Measurements from ENCODE around the gene RRN3.
"Not testable (repeated sequence)": the region's sequence is repeated elsewhere in the genome, so short reads cannot be mapped to it uniquely, and the experiment has no call there.

RRN3 gene

DNA sequence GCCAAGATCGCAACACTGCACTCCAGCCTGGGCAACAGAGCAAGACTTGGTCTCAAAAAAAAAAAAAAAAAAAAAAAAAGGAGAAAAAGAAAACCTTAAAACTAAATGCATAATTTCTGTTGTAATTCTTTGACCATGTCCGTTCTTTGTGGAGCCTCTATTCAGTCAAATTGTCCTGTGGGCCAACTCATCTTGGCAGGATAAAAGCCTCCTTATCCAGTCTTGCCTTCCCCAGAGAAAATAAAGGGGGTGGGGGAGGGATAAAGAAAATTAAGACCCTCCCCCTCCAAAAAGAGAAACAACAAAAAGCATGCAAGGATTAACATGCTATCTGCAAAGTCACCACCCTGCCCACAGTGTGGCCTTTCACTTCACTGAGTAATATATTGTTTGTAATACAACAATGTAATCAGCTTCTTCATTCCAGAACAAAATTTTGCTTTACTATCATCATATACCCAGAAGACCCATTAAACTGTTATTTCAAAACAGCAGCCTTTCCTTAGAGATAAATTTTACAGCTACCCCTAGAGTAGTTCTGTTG is 5.4 kb upstream of the RRN3 start:
- DNase-seq: not testable (repeated sequence)

DNA sequence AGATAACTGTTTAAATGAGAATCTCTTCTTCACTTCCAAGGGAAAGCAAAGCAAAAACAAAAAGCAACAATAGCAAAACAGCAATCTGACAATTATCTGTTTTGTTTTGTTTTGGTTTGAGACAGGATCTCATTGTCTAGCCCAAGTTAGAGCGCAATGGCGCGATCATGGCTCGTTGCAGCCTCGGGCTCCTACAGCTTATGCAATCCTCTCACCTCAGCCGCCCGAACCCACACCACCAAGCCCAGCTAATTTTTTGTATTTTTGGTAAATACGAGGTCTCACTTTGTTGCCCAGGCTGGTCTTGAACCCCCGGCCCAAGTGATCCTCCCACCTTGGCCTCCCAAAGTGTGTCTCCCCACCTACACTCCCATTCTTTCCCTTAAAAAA is 2.5 kb upstream of the RRN3 start:
- not testable (repeated sequence) for DNase-seq

DNA sequence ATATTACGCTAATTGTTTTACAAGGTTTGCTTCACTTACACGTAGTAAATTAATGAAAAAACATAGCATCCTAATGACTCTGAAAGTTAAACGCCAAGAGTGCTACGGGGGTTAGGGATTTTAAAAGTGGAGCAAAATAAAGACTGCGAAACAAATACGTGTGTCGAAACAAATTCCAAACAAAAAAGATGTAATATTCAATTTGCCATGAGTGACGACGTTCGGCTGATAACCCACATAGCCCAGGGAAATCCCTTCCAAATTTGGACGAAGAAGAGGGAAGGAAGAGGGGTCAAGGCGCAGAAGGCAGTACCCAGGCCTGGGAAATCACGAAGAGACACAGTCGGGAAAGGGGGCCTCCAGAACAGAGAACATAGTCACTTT is 509 bp downstream of the RRN3 start:
- DNase-seq: not testable (repeated sequence)

DNA sequence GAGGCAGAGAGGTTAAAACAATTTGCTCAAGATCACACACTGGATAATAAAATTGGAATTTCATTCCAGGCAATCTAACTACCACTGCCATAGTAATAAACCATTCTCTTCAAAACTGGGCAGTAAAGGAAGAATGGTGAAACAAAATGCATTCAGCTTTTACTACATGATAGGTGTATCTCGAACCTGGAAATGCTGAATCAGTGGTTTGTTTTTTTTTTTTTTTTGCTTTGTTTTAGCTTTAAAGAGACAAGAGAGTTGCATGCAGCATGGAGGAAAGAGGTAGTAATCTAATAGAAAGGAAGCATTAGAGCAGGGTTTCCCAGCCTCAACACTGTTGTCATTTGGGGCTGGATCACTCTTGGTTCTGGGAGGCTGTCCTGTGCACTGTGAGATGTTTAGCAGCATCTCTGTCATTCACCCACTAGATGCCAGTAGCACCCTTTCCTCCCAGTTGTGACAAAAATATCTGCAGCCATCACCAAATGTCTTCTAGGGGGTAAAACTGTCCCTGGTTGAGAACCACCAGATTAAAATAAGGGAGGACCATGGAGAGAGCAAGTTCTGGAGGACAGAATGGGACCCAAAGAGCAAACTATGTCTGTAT is 3.3 kb downstream of the RRN3 start:
- not testable (repeated sequence) for DNase-seq

DNA sequence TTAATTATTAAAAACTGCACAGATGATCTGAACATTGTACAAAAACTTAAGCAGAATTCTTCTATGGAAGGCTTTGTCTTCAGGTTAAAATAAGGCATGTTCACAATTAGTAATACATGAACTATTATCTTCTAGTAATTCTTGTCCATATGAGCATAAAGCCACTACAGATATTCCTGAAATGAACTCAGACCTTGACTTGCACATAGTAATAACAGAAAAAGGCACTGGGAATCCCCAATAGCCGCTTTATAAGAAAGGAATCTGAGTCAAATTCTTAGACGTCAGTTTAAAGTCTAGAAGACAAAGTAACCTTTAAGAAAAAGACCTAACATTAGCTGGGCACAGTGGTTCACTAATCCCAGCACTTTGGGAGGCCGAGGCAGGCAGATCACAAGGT is 11.3 kb downstream of the RRN3 start:
- DNase-seq: not testable (repeated sequence)

DNA sequence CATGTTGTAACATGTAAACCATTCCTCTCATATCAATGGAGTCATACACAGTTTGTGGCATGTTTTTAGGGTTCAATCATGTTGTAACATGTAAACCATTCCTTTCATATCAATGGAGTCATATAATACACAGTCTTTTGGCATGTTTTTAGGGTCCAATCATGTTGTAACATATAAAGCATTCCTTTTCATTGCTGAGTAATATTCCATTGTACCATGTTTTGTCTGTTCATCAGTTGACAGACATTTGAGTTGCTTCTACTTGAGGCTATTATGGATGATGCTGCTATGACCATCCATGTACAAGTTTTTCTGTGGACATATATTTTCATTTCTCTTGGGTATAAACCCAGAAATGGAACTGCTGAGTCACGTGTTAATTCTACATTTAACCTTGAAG is 13.2 kb downstream of the RRN3 start:
- not testable (repeated sequence) for DNase-seq

DNA sequence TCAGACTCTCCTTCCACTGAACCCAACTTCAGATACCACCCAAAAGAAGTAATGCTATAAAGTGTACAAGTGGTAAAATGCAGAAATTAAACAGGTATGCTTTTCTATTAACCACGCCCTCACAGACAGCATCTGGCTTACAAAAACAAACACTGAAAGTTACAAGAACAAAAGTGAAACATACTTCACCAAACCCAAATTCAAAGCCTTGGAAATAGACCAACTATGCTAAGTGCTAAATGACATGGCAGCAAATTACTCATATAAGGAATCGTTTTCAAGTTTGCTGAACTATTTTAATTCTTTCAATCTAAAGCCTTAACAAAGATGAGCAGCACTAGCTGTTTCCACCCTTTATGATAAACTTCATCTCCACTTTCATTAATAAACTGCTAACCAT is 17.9 kb downstream of the RRN3 start:
- DNase-seq: not testable (repeated sequence)

DNA sequence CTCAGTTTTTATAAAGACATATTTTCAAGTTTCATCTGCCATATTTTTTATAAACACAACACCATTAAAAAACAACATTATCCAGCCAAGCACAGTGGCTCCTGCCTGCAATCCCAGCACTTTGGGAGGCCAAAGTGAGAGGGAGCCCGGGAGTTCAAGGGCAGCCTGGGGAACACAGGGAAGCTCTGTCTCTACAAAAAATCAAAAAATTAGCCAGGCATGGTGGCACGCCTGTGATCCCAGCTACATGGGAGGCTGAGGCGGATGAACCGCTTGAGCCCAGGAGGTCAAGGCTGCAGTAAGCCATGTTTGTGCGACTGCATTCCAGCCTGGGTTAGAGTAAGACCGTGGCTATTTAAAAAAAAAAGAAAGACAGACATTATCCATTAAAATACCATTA is 21.0 kb downstream of the RRN3 start:
- no peak for DNase-seq

DNA sequence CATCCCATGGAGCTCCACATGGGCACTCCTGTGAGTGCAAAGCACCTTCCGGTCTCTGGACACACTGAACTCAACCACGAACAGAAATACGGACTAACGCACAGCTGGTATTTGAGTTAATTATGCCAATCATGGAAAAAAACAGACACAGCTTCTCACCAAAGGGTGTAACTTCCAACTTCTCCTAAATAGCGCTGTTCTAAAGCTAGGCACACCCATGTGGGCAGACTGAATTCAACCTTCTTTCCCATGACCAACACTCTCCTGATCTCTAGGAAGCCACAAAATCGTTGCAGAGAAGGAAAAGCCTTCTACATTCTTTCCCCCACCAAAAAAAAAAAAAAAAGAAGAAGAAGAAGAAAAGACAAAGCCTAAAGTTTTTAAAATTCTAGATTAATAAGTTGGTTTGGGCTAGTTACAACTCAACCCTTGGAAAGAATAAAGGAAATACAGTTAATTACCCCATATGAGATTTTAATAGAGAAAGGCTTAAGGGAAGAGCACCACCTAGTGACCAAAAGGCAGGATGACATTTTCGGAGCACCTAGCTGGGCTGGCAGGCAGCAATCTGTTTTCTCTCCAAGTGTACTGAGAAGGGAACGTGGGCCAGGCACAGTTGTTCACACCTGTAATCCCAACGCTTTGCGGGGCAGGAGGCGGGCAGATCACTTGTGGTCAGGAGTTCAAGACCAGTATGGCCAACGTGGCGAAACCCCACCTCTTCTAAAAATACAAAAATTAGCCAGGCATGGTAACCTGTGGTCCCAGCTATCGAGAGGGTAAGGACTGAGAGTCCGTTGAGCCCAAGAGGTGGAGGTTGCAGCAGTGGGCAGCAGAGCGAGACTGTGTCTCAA is 21.9 kb downstream of the RRN3 start:
- not testable (repeated sequence) for DNase-seq

DNA sequence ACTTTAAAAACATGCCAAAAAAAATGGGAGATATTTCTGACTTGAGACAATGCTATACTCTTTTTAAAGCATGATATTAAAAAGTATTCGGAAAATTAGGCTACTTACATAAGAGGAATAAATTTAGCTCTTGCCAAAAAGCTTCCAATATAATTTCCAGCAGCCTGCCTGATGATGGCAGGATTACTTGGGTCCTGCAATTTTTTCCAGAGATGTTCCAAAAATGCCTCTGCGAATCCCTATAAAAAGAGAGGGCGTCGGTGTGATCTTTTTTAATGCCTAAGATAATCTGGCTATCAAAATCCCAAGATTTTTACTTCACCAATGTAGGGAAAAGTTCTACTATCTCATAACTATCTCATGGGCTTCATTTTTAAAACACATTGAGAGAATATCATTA is 23.1 kb downstream of the RRN3 start:
- not testable (repeated sequence) for DNase-seq

DNA sequence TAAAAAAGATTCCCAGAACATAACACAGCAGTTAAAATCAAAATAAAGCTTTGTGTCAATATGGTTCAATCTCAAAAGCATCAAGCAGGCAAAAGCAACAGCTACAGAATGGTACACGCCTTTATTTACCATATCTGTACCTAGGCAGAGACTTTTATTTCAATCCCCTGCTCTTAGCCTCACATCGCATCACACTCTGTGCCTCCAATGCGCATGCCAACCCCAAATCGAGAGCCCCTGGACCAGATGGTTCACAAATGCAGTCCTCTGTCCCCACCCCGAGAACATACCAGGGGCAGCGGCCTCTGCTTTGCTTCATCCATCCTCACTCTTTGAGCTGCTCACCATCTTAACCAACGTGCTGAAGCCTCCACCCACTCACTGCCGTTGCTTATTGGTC is 27.4 kb downstream of the RRN3 start:
- DNase-seq: not testable (repeated sequence)

DNA sequence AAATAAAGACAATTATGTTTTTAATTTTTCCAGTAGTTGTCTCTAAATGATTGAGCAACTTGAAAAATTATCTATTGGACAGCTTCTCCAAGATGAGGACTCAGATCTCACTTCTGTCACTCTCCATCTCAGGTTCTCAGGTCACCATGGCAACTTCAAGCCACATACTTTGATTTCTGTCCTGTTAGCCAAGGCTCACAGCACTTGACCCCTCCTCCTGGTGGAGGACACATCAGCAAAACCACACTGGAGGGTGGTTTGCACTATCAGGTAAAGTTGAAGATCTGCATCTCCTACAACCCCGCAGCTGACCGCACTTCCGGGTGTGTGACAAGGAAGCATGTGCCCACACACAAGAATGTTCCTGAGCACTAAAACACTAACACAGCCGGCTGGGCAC is 28.1 kb downstream of the RRN3 start:
- DNase-seq: not testable (repeated sequence)

DNA sequence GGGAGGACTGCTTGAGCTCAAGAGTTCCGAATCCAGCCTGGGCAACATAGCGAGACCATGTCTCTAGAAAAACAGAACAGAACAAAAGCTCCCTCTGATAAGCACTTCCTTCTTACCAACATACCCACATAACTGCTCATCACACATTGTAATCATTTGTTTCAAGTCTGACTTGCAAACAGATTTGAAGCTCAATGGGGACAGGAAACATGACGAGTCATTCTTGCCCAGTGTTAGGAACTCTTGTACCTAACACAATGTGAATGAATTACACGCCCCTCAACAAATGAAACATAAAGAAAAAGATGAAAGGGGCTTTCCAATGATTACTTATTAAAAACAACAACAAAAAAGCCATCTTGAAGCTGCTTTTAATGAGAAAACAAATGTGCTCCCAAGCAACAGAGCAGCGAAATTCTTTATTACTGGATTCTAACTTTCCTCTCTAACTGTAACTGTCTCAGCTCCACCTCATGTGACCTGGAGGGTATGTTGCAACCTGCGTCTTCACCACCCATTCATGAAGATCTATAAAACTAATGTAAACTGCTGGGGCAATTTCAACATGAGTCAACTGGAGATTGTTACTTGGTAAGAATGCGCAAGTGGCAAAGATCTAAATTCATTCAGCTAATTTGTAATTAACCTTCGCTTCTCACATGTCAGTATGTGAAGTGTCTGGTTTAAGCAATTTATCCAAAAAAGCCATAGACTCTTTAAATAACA is 31.8 kb downstream of the RRN3 start:
- not testable (repeated sequence) for DNase-seq

DNA sequence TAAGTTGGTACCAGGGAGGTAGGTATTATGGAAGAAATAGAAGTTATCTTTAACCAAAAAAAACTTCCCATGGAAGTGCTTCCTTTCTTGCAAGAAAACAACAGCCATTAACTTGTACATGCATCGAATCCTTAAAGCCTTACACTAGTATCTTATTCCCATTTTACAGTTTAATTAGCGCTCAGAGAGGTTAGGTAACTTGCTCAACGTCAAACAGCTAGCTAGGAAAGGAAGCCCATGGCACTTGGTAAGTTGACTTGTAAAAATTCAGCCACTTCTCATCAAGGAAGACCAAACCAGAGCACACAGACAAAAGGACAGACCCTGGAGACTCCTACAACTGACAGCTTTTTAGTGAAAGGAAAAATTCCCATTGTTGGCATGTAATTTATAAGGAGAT is 34.7 kb downstream of the RRN3 start:
- DNase-seq: no peak

DNA sequence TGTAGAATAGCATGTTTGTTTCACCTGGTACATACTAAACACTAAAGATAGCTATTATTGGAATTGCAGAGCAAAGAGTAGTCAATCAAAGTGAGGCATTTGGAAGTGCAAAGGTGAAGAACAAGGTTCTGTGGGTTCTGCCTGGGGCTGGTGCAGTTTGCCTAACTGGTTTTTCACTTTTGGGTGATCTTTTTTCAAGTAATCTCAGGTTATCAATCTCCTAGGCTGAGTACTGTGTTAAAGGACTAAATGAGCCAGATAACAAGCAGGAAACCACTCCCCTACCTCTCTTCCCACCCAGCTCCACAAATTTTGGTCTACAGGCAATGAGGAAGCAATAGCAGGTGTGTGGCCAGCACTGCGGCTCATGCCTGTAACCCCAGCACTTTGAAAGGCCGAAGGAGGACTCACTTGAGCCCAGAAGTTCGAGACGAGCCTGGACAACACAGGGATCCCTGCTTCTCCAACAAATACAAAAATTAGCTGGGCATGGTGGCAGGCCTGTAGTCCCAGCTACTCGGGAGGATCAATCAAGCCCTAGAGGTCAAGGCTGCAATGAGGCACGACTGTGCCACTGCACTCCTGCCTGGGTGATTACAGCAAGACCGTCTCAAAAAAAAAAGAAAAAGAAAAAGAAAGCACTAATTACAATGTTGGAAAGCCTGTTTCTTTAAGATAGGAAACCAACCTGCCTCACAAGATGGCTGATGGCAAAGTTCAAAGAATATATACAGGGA is 36.2 kb downstream of the RRN3 start:
- no peak for DNase-seq

DNA sequence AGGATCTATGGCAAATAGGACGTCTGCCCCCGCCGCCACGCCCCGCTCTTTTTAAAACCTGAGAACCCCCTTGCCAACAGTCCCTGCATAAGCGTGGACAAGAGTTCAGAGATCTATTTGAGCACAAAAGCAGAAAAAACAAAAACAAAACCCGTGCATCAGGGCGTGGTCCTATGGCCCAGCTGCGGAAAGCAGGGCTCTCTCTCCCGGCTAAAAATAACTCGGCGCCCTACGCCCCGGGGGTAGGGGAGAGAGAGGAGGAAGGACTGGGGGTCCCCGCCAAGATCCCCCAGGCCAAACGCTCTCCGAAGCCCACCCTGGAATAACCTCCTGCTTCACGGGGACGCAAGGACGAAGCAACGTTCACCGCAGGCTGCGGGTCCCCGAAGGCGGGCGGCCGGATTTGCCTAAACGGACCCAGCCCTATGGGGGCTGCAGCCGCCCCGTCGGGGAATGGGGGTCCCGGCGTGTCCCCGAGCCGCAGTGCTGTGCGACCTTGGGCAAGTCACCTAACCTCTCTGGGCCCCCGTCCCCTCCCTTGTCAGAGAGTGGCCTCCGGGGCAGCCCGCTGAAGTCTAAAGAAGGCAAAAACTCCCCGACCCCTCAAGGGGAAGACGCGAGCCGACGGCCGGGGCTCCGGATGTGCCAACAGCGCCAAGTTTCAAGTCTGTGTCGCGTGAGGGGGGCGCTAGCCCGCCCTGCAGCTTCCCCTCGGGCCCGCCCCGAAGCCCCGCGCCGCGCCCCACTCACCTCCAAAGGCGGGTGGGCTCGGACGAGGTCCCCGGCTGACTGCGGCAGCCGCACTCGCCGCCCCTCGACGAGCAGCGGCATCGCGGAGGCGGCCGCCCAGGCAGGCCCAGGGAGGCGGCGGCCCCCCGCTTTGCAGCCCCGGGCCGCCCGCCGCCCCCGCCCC is 38.7 kb downstream of the RRN3 start:
- DNase-seq: peak; percentile 58

DNA sequence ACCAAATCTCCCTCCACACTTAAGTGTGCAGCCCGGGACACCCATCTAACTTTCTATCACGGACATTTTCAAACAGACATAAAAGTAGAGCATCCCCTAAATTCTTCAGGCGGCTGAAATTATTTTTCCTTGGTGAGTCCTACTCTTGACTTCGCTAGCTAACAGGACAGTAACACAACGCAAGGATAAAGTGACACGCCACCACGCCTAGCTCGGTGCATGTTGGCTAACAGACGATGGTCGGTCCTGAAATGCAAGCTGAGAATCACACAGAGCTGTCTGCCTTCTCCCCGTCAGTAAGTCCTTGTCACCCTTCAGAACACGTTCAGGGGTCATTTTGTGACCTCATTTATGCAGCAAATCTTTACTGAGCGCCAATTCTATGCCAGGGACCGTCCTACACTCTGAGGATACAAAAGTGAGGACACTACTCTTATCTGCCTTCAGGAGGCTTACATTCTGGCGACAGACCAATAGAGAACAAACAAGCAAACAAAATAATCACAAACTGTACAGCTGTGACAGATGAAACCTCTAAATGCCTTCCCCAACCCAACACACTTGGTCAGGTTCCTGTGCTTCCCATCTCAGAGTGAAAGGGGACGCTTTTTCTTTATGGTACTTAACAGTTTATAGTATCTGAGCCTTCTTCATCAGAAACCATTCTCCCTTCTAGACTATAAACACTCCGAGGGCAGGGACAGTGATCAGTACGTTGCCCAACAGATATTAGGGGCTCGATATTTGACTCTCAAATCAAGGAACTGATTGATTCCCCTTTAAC is 39.5 kb downstream of the RRN3 start:
- no peak for DNase-seq

DNA sequence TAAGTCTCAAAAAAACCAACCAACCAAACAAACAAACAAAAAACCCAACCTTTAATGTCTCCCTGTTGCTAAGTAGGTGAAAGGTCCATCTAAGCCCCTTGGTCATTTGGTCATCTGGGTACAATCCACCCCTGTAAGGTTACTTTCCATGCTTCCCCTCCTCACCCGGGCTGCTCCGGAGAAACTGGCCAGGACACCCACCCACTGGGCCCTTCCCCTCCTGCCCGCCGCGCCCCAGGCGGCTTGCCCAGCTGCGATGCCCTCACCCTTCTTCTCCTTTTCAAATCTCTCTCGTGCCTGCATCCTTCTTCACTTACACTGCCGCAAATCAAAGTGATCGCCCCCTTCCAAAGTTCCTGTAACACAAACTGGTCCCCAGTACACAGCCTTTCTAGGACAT is 40.2 kb downstream of the RRN3 start:
- no peak for DNase-seq

DNA sequence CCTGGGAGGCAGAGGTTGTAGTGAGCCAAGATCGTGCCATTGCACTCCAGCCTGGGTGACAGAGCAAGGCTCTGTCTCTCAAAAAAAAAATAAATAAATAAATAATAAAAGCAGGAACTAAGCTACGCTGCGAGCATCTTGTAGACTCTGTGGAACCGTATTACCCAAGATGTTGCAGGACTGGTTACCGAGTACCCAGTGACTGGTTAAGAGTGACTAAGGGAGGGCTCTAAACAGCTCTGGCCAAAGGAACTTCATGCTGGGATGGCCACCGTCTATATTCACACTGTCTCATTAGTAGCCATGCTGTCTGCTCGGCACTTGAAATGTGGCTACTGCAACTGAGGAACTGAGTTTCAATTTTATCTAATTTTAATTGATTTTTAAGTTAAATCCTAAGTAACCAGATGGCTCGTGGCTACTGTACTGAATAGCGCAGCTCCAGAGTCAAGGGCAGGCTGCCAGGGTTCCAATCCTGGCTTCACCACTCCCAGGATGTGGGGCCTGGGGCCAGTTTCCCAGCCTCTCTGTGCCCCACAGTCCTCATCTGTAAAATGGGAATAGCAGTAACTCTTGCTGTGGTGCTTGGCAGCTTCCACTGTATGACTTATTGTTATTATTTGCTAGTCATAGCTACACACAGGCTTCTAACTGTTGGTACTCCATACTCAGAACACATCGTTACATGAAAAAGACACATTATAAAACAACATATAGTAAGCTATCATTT is 41.2 kb downstream of the RRN3 start:
- no peak for DNase-seq

DNA sequence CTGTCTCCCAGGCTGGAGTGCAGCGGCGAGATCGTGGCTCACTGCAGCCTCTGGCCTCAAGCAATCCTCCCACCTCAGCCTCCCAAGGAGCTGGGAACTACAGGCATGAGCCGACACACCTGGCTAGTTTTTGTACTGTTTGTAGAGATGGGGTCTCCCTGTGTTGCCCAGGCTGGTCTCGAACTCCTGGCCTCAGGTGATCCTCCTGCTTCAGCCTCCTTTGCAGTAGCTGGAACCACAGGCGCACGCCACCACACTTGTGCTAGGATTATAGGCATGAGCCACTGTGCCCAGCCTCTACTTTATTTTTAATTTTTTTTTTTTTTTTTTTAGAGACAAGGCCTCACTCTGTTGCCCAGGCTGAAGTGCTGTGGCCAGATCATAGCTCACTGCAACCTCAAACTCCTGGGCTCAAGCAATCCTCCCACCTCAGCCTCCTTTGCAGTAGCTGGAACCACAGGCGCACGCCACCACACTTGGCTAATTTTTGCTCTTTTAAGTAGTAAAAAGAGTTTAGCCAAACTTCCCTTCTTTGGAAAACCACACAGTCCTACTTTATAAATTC is 42.6 kb downstream of the RRN3 start:
- DNase-seq: no peak

All from COR-L47 (cell line).